ENCODE results near the gene MXD3.

The MXD3 gene

DNA sequence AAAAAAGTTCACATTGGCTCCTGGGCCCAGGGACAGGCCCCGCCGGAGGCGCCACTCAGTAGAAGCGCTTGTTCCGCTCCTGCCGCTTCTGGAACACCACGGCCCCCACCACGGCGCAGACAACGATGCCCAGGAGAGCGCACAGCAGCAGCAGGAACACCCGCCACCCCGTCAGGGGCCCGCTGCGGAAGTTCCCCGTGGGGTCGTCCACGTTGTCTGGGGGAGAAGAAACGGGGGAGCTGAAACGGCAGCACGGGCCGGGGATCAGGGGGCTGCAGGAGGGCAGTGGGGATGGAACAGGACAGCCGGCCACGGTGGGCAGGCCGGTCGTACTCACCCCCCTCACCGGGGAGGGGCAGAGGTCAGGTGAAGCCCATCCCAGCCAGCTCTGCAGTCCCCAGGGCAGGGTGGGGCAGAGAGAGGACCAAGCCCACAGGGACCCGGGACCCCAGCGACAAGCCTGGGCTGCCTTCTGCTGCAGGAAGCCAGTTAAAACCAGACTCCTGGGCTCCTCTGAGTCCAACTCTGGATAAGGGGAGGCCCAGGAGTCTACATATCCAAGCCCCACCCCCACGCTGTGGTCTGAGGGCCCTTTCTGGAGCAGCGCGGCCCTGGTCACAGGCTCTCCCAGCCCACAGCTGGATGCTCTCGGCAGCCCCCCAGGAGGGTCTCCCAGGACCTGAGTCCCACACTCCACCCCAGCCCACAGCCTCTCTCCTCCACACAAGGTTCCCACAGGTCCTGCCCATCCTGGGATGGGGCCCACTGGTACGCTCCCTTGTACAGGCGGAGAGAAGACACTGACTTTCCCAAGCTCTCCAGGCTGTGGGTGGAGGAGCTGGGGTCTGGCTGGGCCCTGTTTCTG is 20.6 kb upstream of the MXD3 start:
- no peak overlapping the region for H3K27ac ChIP-seq
- peaks cover 39% of the 10 kb centered on the region; the same call in 1 of the 2 replicates for H3K36me3 ChIP-seq (ENCODE audit: insufficient read depth, low read length)
- H3K9me3 ChIP-seq (ENCODE audit: low read depth, low read length) = no peaks in the 10 kb centered on the region
- H3K9ac ChIP-seq (ENCODE audit: insufficient read length) = no peak overlapping the region
- DNase-seq (ENCODE audit: low read depth, low spot score) = no peak
- TF ChIP-seq FOXP2 (optimal IDR thresholded peaks at IDR 0.05; ENCODE audit: control extremely low read depth, extremely low read length, insufficient read depth) = no peak
- TF ChIP-seq EZH2 (IDR thresholded peaks at IDR 0.05) = no peak
- no peak for TF ChIP-seq POLR2AphosphoS5 (IDR thresholded peaks at IDR 0.05; ENCODE audit: borderline replicate concordance, low read depth, low read length)
- H3K4me3 ChIP-seq = no peak overlapping the region

DNA sequence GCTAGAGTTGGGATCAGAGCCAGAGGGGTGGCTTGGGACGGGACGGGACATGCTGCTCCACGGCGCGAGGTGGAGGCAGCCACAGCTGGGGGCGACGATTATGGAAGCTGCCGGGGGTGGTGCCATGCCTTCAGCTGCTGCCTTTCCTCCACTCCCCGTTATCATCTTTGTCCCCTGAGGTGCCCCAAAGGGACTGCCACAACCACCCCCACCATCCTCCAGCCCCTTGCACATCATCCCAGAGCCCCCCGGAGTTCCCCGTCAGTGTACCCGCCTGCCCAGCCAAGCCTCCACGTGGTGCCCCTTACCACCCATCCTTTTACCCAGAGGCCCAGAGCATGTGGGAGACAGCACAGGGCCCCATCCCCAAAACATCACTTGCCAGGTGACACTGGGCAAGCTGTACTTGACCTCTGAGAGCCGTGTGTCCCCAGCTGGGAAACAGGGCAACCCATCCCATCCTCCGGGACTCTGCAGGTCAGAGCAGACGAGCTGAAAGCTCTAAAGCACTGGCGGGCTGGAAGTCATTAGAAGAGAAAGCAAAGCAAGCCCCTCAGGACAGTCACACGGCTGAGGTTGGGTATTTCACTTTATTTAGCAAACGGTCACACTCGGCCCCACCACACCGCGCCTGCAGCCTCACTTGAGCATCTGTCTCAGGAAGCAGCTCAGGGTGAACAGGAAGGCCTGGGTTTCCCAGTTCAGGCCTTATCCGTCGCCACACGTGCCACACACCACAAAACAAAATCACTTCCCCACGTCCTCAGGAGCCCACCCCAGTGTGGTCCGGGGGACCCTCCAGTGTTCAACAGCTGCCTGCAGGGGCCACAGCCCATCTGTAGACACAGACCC is 19.5 kb upstream of the MXD3 start:
- Histone ChIP-seq H3K36me3 (ENCODE audit: insufficient read depth, low read length) (peaks cover 30% of the 10 kb centered on the region; the same call in 1 of the 2 replicates), H3K9ac (ENCODE audit: insufficient read length) (no peak overlapping the region), H3K27ac (no peak overlapping the region), H3K9me3 (ENCODE audit: low read depth, low read length) (no peaks in the 10 kb centered on the region), H3K4me3 (no peak overlapping the region)
- no peak for TF ChIP-seq EZH2 (IDR thresholded peaks at IDR 0.05)
- no peak for TF ChIP-seq FOXP2 (optimal IDR thresholded peaks at IDR 0.05; ENCODE audit: control extremely low read depth, extremely low read length, insufficient read depth)
- no peak for TF ChIP-seq POLR2AphosphoS5 (IDR thresholded peaks at IDR 0.05; ENCODE audit: borderline replicate concordance, low read depth, low read length)
- no peak for DNase-seq (ENCODE audit: low read depth, low spot score)

DNA sequence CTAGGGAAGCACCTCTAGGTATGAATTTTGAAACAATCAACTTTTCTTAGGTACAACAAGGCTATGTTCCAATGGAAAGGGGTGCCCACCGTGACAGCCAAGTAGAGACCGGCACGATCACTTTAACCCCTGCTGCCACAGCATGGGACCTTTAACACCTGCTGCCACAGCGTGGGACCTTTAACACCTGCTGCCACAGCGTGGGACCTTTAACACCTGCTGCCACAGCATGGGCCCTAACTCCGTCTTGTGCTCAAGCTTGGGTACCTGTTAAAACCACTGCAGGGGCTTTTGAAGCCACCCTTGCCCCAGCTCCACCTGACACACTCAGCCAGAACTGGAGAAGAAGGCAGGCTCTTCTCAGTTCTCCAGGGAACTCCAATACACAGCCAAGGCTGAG is 18.2 kb upstream of the MXD3 start:
- no peak overlapping the region for H3K9ac ChIP-seq (ENCODE audit: insufficient read length)
- no peaks in the 10 kb centered on the region for H3K9me3 ChIP-seq (ENCODE audit: low read depth, low read length)
- H3K36me3 ChIP-seq (ENCODE audit: insufficient read depth, low read length) = peaks cover 22% of the 10 kb centered on the region; the same call in 1 of the 2 replicates
- H3K4me3 ChIP-seq = no peak overlapping the region
- DNase-seq (ENCODE audit: low read depth, low spot score) = no peak
- TF ChIP-seq EZH2 (IDR thresholded peaks at IDR 0.05) (no peak), FOXP2 (optimal IDR thresholded peaks at IDR 0.05; ENCODE audit: control extremely low read depth, extremely low read length, insufficient read depth) (no peak), POLR2AphosphoS5 (IDR thresholded peaks at IDR 0.05; ENCODE audit: borderline replicate concordance, low read depth, low read length) (no peak)
- no peak overlapping the region for H3K27ac ChIP-seq

DNA sequence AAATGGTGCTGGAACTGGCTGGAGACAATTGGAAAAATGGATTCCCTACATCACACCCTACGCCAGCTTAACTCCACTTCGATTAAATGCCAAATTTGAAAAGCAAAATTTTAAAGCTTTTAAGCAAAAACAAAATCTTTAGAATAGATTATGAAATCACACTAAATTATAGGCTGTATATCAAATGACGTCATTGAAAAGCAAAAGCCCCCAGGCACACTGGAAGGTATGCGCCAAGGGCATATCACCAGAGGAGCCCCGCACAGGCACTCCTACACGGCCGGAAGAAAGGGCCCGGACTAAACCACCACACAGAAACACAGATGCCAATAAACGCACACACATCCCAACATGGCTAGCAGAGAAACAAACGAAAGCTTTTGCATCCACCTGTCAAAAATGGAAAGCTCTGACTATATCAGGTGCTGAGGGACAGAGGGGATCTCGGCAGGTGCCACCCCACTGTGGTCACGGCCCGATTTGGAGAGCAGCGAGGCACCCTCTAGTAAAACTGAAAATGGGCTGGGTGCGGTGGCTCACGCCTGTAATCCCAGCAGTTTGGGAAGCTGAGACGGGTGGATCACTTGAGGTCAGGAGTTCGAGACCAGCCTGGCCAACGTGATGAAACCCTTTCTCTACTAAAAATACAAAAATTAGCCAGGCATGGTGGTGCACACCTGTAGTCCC is 17.0 kb upstream of the MXD3 start:
- DNase-seq (ENCODE audit: low read depth, low spot score) = no peak
- peaks cover 11% of the 10 kb centered on the region; the same call in 1 of the 2 replicates for H3K36me3 ChIP-seq (ENCODE audit: insufficient read depth, low read length)
- H3K27ac ChIP-seq = no peak overlapping the region
- H3K4me3 ChIP-seq = no peak overlapping the region
- H3K9me3 ChIP-seq (ENCODE audit: low read depth, low read length) = no peaks in the 10 kb centered on the region
- no peak overlapping the region for H3K9ac ChIP-seq (ENCODE audit: insufficient read length)
- TF ChIP-seq FOXP2 (optimal IDR thresholded peaks at IDR 0.05; ENCODE audit: control extremely low read depth, extremely low read length, insufficient read depth) (no peak), POLR2AphosphoS5 (IDR thresholded peaks at IDR 0.05; ENCODE audit: borderline replicate concordance, low read depth, low read length) (no peak), EZH2 (IDR thresholded peaks at IDR 0.05) (no peak)

DNA sequence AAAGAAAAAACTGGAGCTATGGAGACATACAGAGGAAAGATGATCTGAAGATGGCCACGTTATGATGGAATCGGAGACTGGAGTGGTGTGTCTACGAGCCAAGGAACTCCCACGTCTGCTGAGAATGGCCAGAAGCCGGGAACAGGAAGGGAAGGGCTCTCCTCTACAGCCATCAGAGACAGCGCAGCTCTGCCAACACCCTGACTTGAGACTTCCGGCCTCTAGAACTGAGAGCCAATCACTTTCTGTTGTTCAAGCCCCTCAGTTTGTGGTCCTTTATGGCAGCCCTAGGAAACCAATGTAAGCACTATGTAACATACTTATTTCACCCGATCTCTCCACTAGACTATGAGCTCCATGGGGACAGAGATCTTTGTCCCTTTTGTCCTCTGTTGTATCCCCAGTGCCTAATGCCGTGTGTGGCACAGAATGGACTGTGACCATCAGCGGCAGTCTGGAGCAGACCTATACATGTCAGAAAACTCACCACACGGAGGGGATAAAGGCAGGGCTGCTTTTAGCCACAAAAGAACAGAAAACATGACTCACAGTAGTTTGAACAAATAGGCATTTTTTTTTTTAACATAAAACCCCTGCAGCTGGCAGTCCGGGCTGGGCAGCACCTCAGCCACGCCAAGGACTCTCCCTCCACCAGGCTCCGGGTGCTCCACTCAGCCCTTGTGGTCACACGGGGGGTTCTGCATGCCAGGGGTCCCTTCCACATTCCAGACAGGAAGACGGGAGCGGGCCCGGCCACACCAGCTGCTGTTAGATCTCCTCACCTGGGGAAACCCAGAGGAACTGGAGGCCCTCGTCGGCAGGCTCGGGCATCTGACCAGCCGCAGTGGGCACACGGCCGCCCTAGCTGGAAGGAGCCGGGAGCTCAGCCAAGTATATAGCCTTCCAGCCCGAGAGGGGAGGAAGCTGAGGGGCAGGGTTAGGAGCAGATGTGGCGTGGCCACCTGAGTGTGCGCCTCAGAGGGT is 16.1 kb upstream of the MXD3 start:
- H3K9me3 ChIP-seq (ENCODE audit: low read depth, low read length) = no peaks in the 10 kb centered on the region
- no peak overlapping the region for H3K9ac ChIP-seq (ENCODE audit: insufficient read length)
- TF ChIP-seq POLR2AphosphoS5 (IDR thresholded peaks at IDR 0.05; ENCODE audit: borderline replicate concordance, low read depth, low read length) (no peak), FOXP2 (optimal IDR thresholded peaks at IDR 0.05; ENCODE audit: control extremely low read depth, extremely low read length, insufficient read depth) (no peak), EZH2 (IDR thresholded peaks at IDR 0.05) (no peak)
- H3K36me3 ChIP-seq (ENCODE audit: insufficient read depth, low read length) = peaks cover 3% of the 10 kb centered on the region; the same call in 1 of the 2 replicates
- H3K4me3 ChIP-seq = no peak overlapping the region
- no peak overlapping the region for H3K27ac ChIP-seq
- no peak for DNase-seq (ENCODE audit: low read depth, low spot score)

DNA sequence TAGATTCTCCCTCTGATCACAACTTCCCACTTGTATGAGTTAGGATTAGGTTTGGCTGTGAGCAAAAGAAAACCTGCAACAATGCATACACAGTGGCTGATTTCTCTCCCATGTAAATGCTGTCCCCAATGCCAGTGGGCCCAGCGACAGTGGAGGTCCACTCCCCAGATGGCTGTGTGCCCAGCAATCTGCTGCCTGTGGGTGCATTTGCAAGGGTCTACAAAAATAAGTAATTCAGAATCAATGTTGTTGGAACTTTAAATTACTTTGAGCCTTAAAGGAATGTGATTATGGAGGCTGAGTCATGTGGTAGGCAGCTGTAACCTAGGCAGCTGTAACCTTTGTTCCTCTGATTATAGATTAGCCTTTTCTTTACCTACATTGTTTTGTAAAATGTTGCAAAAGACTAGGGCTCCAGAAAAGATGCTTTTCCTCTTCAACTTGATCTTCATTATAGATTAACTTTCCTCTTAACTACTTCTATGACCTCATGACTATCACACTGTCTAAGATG is 14.2 kb upstream of the MXD3 start:
- no peak for DNase-seq (ENCODE audit: low read depth, low spot score)
- Histone ChIP-seq H3K36me3 (ENCODE audit: insufficient read depth, low read length) (no peaks in the 10 kb centered on the region), H3K27ac (no peak overlapping the region), H3K9me3 (ENCODE audit: low read depth, low read length) (no peaks in the 10 kb centered on the region), H3K4me3 (no peak overlapping the region), H3K9ac (ENCODE audit: insufficient read length) (no peak overlapping the region)
- TF ChIP-seq POLR2AphosphoS5 (IDR thresholded peaks at IDR 0.05; ENCODE audit: borderline replicate concordance, low read depth, low read length) (no peak), EZH2 (IDR thresholded peaks at IDR 0.05) (no peak), FOXP2 (optimal IDR thresholded peaks at IDR 0.05; ENCODE audit: control extremely low read depth, extremely low read length, insufficient read depth) (no peak)

DNA sequence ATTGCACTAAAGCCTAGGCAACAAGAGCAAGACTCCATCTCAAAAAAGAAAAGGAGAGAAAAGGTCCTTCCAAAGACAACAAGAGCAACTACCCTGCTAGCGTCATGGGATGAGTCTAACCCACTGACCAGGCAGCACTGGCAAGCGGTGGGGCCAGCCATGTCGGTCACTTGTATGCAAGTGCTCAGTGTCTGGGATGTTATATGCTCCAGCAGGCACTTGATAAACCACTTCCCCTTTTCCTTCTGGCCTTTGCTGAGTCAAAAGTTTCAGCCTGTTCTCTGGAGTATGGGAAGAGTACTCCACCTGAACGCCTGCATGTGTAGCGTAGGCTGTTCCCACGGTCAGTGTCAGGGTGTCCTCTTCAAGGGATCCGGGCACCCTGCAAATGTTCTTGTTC is 9.2 kb upstream of the MXD3 start:
- Histone ChIP-seq H3K9ac (ENCODE audit: insufficient read length) (no peak overlapping the region), H3K9me3 (ENCODE audit: low read depth, low read length) (no peaks in the 10 kb centered on the region), H3K36me3 (ENCODE audit: insufficient read depth, low read length) (no peaks in the 10 kb centered on the region), H3K4me3 (no peak overlapping the region), H3K27ac (no peak overlapping the region)
- DNase-seq (ENCODE audit: low read depth, low spot score) = no peak
- no peak for TF ChIP-seq FOXP2 (optimal IDR thresholded peaks at IDR 0.05; ENCODE audit: control extremely low read depth, extremely low read length, insufficient read depth)
- TF ChIP-seq EZH2 (IDR thresholded peaks at IDR 0.05) = no peak
- no peak for TF ChIP-seq POLR2AphosphoS5 (IDR thresholded peaks at IDR 0.05; ENCODE audit: borderline replicate concordance, low read depth, low read length)
